OCI-LY7 (cell line): ENCODE measurements around the gene FOXD4. TPM values are rescaled to one million over a fixed set of nuclear protein-coding genes. Genes with fewer than 3 reads are reported as not detected.
"Not testable (repeated sequence)": the region's sequence is repeated elsewhere in the genome, so short reads cannot be mapped to it uniquely, and the experiment has no call there.

Experiments used
- BruUV-seq: library from RNA; stranded (reverse); fragments of 400-500 nt; replicated peaks from 2 replicates; lab custom pipeline; 2021; lab: Mats Ljungman, UMichigan
- CTCF ChIA-PET: fragments of 300-600 bp; sonication (Branson Sonifier 250); formaldehyde crosslinking; loops from one replicate; lab custom pipeline; 2022; ENCODE audit warnings: antibody characterized with exemption; ENCODE audit not compliant: unreplicated experiment; lab: Charles Lee
- POLR2A ChIA-PET: fragments of 300-600 bp; sonication (Branson Sonifier 250); formaldehyde crosslinking; loops from one replicate; lab custom pipeline; 2022; ENCODE audit warnings: antibody characterized with exemption; lab: Charles Lee
- DNase-seq: peaks from one replicate; pipeline ENCODE4 v3.0.0-alpha.2; 2015; ENCODE audit warnings: low spot score
- H2AFZ ChIP-seq: fragments of 200-600 bp; sonication (generic), shearing (Covaris generic); 2 replicates; pipeline ENCODE4 v1.6.1; 2014; ENCODE audit warnings: mild to moderate bottlenecking, antibody characterized with exemption, low read length, moderate library complexity
- H3K27ac ChIP-seq: fragments of 200-600 bp; sonication (generic); 2 replicates; pipeline ENCODE4 v1.5.1; 2014; ENCODE audit warnings: mixed run types, low read depth, mild to moderate bottlenecking, moderate library complexity, low read length, inconsistent platforms; ENCODE audit not compliant: poor library complexity, severe bottlenecking
- H3K36me3 ChIP-seq: fragments of 200-600 bp; sonication (generic); 2 replicates; pipeline ENCODE4 v1.6.1; 2014; ENCODE audit warnings: mild to moderate bottlenecking, antibody characterized with exemption, low read length, moderate library complexity, mixed read lengths; ENCODE audit not compliant: insufficient read depth
- H3K4me1 ChIP-seq: fragments of 200-600 bp; sonication (generic); 2 replicates; pipeline ENCODE4 v1.5.1; 2014; ENCODE audit warnings: mild to moderate bottlenecking, low read length; ENCODE audit not compliant: insufficient read depth, poor library complexity, severe bottlenecking
- H3K4me2 ChIP-seq: fragments of 200-600 bp; sonication (generic); 2 replicates; pipeline ENCODE4 v1.6.1; 2014; ENCODE audit warnings: mild to moderate bottlenecking, low read length
- H3K4me3 ChIP-seq: fragments of 200-600 bp; sonication (generic); 2 replicates; pipeline ENCODE4 v1.5.1; 2014; ENCODE audit warnings: mild to moderate bottlenecking, low read depth, low read length; ENCODE audit not compliant: poor library complexity, severe bottlenecking
- H3K79me2 ChIP-seq: fragments of 200-600 bp; sonication (generic); 2 replicates; pipeline ENCODE4 v1.6.1; 2016; ENCODE audit warnings: low read depth, mild to moderate bottlenecking, low read length, moderate library complexity, mixed read lengths; ENCODE audit not compliant: insufficient read depth
- H3K9me2 ChIP-seq: fragments of 200-600 bp; sonication (generic); 2 replicates; pipeline ENCODE4 v1.6.1; 2016; ENCODE audit warnings: mild to moderate bottlenecking, low read length, mixed read lengths; ENCODE audit not compliant: insufficient read depth
- H3K9me3 ChIP-seq: fragments of 200-600 bp; sonication (generic); 2 replicates; pipeline ENCODE4 v1.6.1; 2014; ENCODE audit warnings: mild to moderate bottlenecking, mixed run types, low read length, mixed read lengths
- H4K20me1 ChIP-seq: fragments of 200-600 bp; sonication (generic); 2 replicates; pipeline ENCODE4 v1.6.1; 2014; ENCODE audit warnings: mild to moderate bottlenecking, antibody characterized with exemption, low read length, moderate library complexity, mixed read lengths; ENCODE audit not compliant: insufficient read depth
- intact Hi-C: fragments of 100-400 bp; cut with micrococcal nuclease; formaldehyde crosslinking; loops from one replicate; pipeline ENCODE4 v1.10.0; 2022; ENCODE audit not compliant: unreplicated experiment
- total RNA-seq, 2 experiments: library from RNA; depleted of rRNA in 1 of 2; stranded (reverse); fragments of >200 nt in 1 of 2; shearing (Covaris generic) in 1 of 2; gene quantifications; 2 replicates each; pipeline ENCODE4 v1.2.3, GENCODE V29; 2014 to 2022

The FOXD4 gene
- total RNA-seq, 2 experiments from 2014 or later, result 2.2 to 2.5 TPM

DNA sequence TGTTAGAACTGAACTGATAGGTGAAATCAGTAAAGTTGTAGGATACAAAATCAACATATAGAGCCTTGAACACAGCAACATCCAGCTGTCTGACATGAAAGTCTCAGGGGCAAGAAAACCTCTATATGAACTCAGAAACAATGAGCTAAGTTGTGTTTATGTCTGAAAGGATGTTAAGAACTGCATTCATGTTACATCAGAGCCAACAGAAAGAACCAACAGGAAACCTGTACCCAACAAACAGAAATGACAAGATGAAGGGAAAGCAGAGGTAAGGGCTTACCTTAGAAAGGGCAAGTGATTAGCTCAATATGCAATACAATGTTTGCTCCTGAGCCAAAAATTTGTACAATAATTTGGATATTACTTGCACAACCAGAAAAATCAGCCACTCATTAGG is 31.5 kb downstream of the FOXD4 start:
- H3K4me1 ChIP-seq, H3K79me2 ChIP-seq, intact Hi-C loops, H3K9me2 ChIP-seq, H3K4me2 ChIP-seq, DNase-seq, H3K27ac ChIP-seq, H2AFZ ChIP-seq, POLR2A ChIA-PET, CTCF ChIA-PET, H4K20me1 ChIP-seq, H3K9me3 ChIP-seq, H3K4me3 ChIP-seq, BruUV-seq, H3K36me3 ChIP-seq: not testable (repeated sequence)

DNA sequence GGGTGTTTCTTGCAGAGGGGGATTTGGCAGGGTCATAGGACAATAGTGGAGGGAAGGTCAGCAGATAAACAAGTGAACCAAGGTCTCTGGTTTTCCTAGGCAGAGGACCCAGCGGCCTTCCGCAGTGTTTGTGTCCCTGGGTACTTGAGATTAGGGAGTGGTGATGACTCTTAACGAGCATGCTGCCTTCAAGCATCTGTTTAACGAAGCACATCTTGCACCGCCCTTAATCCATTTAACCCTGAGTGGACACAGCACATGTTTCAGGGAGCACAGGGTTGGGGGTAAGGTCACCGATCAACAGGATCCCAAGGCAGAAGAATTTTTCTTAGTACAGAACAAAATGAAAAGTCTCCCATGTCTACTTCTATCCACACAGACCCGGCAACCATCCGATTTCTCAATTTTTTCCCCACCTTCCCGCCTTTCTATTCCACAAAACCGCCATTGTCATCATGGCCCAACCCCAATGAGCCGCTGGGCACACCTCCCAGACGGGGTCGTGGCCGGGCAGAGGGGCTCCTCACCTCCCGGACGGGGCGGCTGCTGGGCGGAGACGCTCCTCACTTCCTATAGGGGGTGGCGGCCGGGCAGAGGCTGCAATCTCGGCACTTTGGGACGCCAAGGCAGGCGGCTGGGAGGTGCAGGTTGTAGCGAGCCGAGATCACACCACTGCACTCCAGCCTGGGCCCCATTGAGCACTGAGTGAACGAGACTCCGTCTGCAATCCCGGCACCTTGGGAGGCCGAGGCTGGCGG is 35.1 kb downstream of the FOXD4 start:
- H4K20me1 ChIP-seq, POLR2A ChIA-PET, H3K9me3 ChIP-seq, BruUV-seq, DNase-seq, H3K9me2 ChIP-seq, H3K36me3 ChIP-seq, H3K4me3 ChIP-seq, H2AFZ ChIP-seq, H3K4me1 ChIP-seq, CTCF ChIA-PET, H3K27ac ChIP-seq, H3K4me2 ChIP-seq, intact Hi-C loops, H3K79me2 ChIP-seq: not testable (repeated sequence)

DNA sequence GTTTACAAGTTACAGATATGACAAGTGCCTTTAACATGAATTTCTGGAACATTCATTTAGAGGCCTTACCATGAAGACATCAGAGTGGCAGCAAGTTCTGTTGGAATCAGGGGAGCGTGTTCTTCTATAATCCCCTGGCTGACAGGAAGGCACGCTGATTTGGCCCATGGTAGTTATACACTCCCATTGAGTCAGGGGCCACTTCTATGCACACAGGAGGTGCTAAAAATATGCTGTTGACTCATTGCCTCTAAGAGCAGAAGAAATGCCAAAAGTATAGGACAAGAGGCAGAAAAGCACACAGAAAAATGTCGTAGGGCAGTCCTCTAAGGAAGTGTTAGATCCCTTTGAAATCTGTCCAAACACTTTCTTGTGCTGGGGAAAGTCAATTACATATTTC is 39.9 kb downstream of the FOXD4 start:
- H3K79me2 ChIP-seq, DNase-seq, H4K20me1 ChIP-seq, H3K9me2 ChIP-seq, H3K4me3 ChIP-seq, H3K9me3 ChIP-seq, BruUV-seq, H3K36me3 ChIP-seq, POLR2A ChIA-PET, H3K27ac ChIP-seq, CTCF ChIA-PET, H2AFZ ChIP-seq, intact Hi-C loops, H3K4me2 ChIP-seq, H3K4me1 ChIP-seq: not testable (repeated sequence)

DNA sequence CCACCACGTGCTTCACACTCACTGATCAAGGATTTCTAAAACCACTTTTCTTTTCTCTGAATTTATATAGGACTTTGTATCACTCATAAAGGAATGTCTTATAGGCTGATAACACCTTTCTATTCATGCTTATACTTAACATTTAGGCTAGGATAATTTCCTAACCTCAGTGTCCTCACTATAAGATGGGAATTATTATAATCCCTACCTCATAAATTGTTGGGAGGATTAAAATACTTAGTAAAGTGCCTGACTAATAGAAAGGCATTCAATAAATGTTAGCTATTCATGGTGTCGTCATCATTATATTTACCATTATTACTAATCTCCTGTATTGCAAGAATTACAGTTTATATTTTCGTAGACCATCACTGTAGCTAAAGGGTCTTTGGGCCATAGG is 41.8 kb downstream of the FOXD4 start:
- BruUV-seq, intact Hi-C loops, H2AFZ ChIP-seq: not testable (repeated sequence)

DNA sequence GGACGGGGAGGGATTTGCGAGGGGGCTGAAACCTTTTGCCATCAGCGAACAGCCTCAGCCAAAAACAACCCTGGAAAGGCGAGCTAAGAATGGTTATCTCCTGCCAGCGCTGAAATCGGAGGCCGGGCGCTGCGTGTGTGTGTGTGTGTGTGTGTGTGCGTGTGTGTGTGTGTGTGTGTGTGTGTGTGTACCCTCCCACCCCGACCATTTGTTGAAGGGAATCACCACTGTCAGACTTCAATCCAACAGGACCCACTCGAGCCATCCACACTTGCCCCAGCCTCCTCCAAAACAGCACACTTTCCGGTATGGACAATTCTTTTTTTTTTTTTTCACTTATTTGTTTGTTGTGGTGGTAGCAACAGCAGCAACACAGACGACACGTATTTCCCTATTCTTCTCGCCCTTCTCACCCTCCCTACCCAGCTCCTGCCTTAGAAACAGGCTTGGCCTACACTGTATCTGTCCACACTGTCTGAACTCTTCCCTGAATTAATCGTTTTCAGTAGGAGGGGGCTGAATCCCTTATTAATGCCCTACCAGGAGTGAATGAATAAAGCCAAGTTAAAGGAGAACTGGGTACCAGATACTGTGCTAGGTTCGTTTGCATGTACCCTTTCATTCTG is 44.2 kb downstream of the FOXD4 start:
- H3K27ac ChIP-seq, BruUV-seq, H3K9me3 ChIP-seq, H2AFZ ChIP-seq, intact Hi-C loops, H3K4me1 ChIP-seq, H3K4me3 ChIP-seq, H3K4me2 ChIP-seq, H3K36me3 ChIP-seq, CTCF ChIA-PET, POLR2A ChIA-PET, H3K9me2 ChIP-seq, H4K20me1 ChIP-seq, H3K79me2 ChIP-seq, DNase-seq: not testable (repeated sequence)

More for the DNA sequence above, 41.8 kb downstream of the FOXD4 start:
- CTCF ChIA-PET, H3K79me2 ChIP-seq, DNase-seq, H3K27ac ChIP-seq, H3K4me2 ChIP-seq, H3K4me1 ChIP-seq, H4K20me1 ChIP-seq, H3K9me3 ChIP-seq, POLR2A ChIA-PET, H3K36me3 ChIP-seq, H3K9me2 ChIP-seq, H3K4me3 ChIP-seq: not testable (repeated sequence)

DNA sequence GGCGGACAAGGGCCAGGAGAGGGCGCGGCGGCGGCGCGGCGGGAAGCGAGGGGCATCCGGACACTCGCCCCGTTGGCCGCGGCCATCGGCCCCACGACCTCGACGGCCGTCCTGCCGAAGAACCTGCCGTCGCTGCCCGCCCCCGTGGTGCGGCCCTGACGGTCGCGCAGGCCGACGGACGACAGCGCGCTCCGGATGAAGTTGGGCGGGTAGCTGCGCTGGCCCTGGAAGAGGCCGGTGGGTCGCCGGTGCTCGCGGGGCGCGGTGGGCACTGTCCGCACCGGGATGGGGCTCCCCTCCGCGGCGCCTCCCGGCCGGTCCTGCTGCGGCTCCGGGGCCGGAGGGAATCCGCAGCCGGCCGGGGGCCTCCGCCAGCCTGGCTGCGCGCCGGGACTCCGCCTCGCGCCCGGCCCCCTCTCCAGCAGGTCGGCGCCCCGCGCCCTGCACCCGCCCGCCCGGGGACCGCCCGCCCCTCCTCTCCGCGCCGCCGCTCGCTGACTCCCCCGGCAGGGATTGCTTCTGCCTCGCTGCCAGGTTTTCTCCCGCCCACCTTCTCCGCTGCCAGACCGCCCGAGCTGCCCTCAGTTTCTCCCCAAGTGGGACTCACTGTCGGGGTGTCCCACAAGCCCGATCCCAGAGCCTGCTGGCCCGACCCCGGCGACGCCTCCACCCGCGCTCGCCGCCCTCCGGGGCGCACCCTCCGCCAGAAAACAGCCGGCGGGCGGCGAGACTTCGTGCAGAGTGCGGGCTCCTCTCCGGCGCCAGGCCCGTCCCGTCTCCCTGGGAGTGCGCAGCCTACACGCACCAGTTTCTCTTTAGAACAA is 44.9 kb downstream of the FOXD4 start:
- intact Hi-C loops, DNase-seq, H3K9me2 ChIP-seq, H3K4me3 ChIP-seq, H3K9me3 ChIP-seq, CTCF ChIA-PET, H3K27ac ChIP-seq, H4K20me1 ChIP-seq, H3K79me2 ChIP-seq, H3K4me1 ChIP-seq, BruUV-seq, H2AFZ ChIP-seq, H3K36me3 ChIP-seq, H3K4me2 ChIP-seq, POLR2A ChIA-PET: not testable (repeated sequence)
